HEK293T (cell line): Measurements from ENCODE around the gene ASB2.

Experiments used
- LEF1 ChIP-seq: fragments of 450-650 bp; IDR thresholded peaks from 2 replicates; pipeline ENCODE4 v1.6.1; 2017; ENCODE audit warnings: mild to moderate bottlenecking, borderline replicate concordance
- SP1 ChIP-seq: fragments of 450-650 bp; IDR thresholded peaks from 2 replicates; pipeline ENCODE4 v1.6.1; 2017
- ZNF384 ChIP-seq: fragments of 450-650 bp; IDR thresholded peaks from 2 replicates; pipeline ENCODE4 v1.6.1; 2016

- no peak for TF ChIP-seq ZNF384
- TF ChIP-seq SP1: no peak
- no peak for TF ChIP-seq LEF1
Observed at GRCh38 chr14:93970585-93970964, 5.8 kb downstream of the ASB2 start.
